ENCODE data around the gene TGFBR2.

- TF ChIP-seq POLR2A (IDR thresholded peaks at IDR 0.05): no peak
- TF ChIP-seq CTCF (IDR thresholded peaks at IDR 0.05): no peak
Observed at GRCh38 chr3:30578479-30578878, 27.9 kb upstream of the TGFBR2 start.

Data from uterus (tissue), 2 donors.